ENCODE measurements around the gene SLC9A3. TPM values are rescaled to one million over a fixed set of nuclear protein-coding genes. Genes with fewer than 3 reads are reported as not detected.

SLC9A3 gene
- total RNA-seq, 2 donors from 2014 or later, result 0.21 to 1.1 TPM

GRCh38 chr5:485113-485945 is 38.9 kb downstream of the SLC9A3 start:
- Mint-ChIP-seq H3K36me3 (no peaks in the 10 kb centered on the region), H3K9me3 (no peaks in the 10 kb centered on the region), H3K4me1 (ENCODE audit: low read depth in 2 of 2) (peaks cover 0 to 6% of the 10 kb centered on the region in 2 donors), H3K4me3 (no peak overlapping the region), H3K27ac (no peak overlapping the region), H3K27me3 (no peaks in the 10 kb centered on the region)
- DNase-seq (ENCODE audit: low spot score), result peak; percentile 56
- ATAC-seq, result no peak

- Mint-ChIP-seq H3K27me3 (no peaks in the 10 kb centered on the region), H3K27ac (no peak overlapping the region), H3K4me1 (ENCODE audit: low read depth in 2 of 2) (peaks cover 0 to 6% of the 10 kb centered on the region in 2 donors), H3K4me3 (no peak overlapping the region), H3K9me3 (no peaks in the 10 kb centered on the region), H3K36me3 (no peaks in the 10 kb centered on the region)
- peak; percentile 44 for DNase-seq (ENCODE audit: low spot score)
- ATAC-seq, result no peak
Observed at GRCh38 chr5:484556-484955, 39.7 kb downstream of the SLC9A3 start.

- peaks cover 0 to 6% of the 10 kb centered on the region in 2 donors for H3K4me1 Mint-ChIP-seq (ENCODE audit: low read depth in 2 of 2)
- no peak overlapping the region for H3K27ac Mint-ChIP-seq
- H3K4me3 Mint-ChIP-seq, result no peak overlapping the region
- no peaks in the 10 kb centered on the region for H3K27me3 Mint-ChIP-seq
- peak in 1 of 2 donors; percentile 41 for ATAC-seq
- H3K9me3 Mint-ChIP-seq, result no peaks in the 10 kb centered on the region
- DNase-seq (ENCODE audit: low spot score), result peak; percentile 58
- no peaks in the 10 kb centered on the region for H3K36me3 Mint-ChIP-seq
Observed at GRCh38 chr5:483434-484140, 40.7 kb downstream of the SLC9A3 start.

DNA sequence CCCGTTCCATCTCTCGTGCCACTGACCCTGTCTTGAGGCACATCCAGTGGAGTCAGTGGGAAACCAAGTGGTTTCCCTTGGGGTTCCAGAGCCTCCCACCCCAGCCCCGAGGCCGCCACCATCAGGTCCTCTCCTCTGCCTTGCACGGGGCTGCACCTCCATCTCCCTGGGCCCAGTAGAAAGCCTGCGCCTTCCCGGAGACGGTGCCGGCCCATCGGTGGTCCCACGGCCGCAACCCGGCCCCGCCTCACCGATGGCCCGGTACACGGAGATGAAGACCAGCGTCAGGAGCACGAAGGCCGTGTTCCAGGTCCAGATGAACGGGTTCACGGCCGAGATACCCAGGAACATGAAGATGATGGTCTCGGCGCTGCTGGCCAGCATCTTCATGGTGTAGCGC is 41.2 kb downstream of the SLC9A3 start:
- Mint-ChIP-seq H3K27me3 (no peaks in the 10 kb centered on the region), H3K4me1 (ENCODE audit: low read depth in 2 of 2) (peaks cover 0 to 6% of the 10 kb centered on the region in 2 donors), H3K27ac (no peak overlapping the region), H3K9me3 (no peaks in the 10 kb centered on the region), H3K4me3 (no peak overlapping the region), H3K36me3 (no peaks in the 10 kb centered on the region)
- no peak for DNase-seq (ENCODE audit: low spot score)
- no peak for ATAC-seq

GRCh38 chr5:482506-482905 is 41.7 kb downstream of the SLC9A3 start:
- H3K27ac Mint-ChIP-seq, result no peak overlapping the region
- H3K27me3 Mint-ChIP-seq, result peaks cover 0 to 3% of the 10 kb centered on the region in 2 donors
- no peaks in the 10 kb centered on the region for H3K9me3 Mint-ChIP-seq
- no peak for DNase-seq (ENCODE audit: low spot score)
- H3K4me1 Mint-ChIP-seq (ENCODE audit: low read depth in 2 of 2), result peaks cover 0 to 8% of the 10 kb centered on the region in 2 donors
- H3K4me3 Mint-ChIP-seq, result no peak overlapping the region
- no peak for ATAC-seq
- H3K36me3 Mint-ChIP-seq, result no peaks in the 10 kb centered on the region

GRCh38 chr5:482021-482420 is 42.2 kb downstream of the SLC9A3 start:
- Mint-ChIP-seq H3K4me3 (no peak overlapping the region), H3K9me3 (no peaks in the 10 kb centered on the region), H3K4me1 (ENCODE audit: low read depth in 2 of 2) (peaks cover 0 to 7% of the 10 kb centered on the region in 2 donors), H3K27ac (no peak overlapping the region), H3K27me3 (peaks cover 0 to 8% of the 10 kb centered on the region in 2 donors), H3K36me3 (no peaks in the 10 kb centered on the region)
- ATAC-seq (no peak), DNase-seq (ENCODE audit: low spot score) (no peak)

GRCh38 chr5:481347-481746 is 42.9 kb downstream of the SLC9A3 start:
- no peak for ATAC-seq
- Mint-ChIP-seq H3K4me3 (no peak overlapping the region), H3K36me3 (no peaks in the 10 kb centered on the region), H3K27me3 (peaks cover 0 to 9% of the 10 kb centered on the region in 2 donors), H3K4me1 (ENCODE audit: low read depth in 2 of 2) (peaks cover 0 to 5% of the 10 kb centered on the region in 2 donors), H3K9me3 (no peaks in the 10 kb centered on the region), H3K27ac (no peak overlapping the region)
- no peak for DNase-seq (ENCODE audit: low spot score)

DNA sequence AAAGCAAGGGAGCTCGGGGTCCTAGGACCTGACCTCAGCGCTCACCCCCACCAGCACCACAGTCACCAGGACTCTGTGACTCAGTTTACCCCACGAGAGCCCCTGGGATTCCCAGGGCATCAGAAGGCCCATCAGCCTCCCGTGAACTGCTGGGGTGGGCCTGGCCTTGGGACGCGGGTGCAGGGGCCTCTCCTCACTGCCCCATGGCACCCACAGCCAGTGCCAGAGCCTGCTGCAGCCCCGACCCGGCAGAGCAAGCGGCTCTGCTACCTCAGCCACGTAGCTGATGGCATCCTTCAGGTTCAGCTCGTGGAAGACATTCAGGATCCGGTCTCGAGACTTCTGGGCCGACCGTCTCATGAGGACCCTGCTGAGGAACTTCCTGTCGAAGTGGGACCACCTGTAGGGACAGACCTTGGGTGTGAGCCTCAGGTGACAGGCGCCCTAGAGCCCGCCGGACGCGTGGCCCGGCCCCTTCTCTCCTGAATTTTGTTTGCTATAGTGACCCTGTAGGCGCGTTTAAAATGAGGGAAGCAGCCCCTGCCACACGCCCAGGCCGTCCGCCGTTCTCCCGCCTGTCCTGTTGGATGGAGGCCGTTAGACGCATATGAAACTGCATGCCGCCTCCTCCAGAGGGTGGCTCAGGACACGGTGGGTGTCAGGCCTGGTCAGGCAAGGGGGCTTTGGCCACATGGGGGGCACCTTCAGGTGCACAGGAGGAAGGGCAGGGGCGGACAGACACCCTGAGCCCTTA is 44.5 kb downstream of the SLC9A3 start:
- H3K36me3 Mint-ChIP-seq, result no peaks in the 10 kb centered on the region
- H3K4me1 Mint-ChIP-seq (ENCODE audit: low read depth in 2 of 2), result peaks cover 0 to 5% of the 10 kb centered on the region in 2 donors
- H3K27me3 Mint-ChIP-seq, result peaks cover 0 to 14% of the 10 kb centered on the region in 2 donors
- ATAC-seq (no peak), DNase-seq (ENCODE audit: low spot score) (no peak)
- H3K4me3 Mint-ChIP-seq, result no peak overlapping the region
- H3K9me3 Mint-ChIP-seq, result no peaks in the 10 kb centered on the region
- no peak overlapping the region for H3K27ac Mint-ChIP-seq

DNA sequence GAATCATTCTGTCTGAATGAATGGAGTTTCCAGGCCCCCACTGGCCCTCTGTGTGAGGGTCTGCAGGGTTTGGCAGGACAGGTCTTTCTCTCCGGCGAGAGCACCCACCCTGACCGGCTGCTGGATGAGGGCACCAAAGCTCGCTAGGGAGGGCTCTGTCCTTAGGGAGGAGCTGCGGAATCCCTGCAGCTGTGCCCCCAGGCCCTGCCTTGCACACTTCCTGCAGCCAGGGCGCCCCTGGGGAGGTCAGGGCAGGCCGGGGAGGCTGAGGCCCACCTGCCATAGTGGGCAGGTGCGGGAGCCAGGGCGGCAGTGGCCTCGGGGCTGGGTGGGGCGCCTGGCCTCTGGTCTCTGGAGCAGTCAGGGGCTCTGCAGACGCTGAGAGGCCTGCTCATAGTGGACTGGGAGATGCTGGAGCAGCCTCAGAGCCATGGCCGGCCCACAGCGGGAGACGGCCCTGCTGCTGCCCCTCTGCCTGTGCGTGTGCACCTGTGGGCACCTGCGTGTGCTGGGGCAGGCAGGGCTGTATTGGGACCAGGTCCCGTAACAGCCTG is 45.2 kb downstream of the SLC9A3 start:
- Mint-ChIP-seq H3K4me1 (ENCODE audit: low read depth in 2 of 2) (peaks cover 0 to 7% of the 10 kb centered on the region in 2 donors), H3K9me3 (no peaks in the 10 kb centered on the region), H3K4me3 (no peak overlapping the region), H3K27me3 (peaks cover 0 to 14% of the 10 kb centered on the region in 2 donors), H3K36me3 (no peaks in the 10 kb centered on the region), H3K27ac (no peak overlapping the region)
- no peak for DNase-seq (ENCODE audit: low spot score)
- ATAC-seq, result no peak

DNA sequence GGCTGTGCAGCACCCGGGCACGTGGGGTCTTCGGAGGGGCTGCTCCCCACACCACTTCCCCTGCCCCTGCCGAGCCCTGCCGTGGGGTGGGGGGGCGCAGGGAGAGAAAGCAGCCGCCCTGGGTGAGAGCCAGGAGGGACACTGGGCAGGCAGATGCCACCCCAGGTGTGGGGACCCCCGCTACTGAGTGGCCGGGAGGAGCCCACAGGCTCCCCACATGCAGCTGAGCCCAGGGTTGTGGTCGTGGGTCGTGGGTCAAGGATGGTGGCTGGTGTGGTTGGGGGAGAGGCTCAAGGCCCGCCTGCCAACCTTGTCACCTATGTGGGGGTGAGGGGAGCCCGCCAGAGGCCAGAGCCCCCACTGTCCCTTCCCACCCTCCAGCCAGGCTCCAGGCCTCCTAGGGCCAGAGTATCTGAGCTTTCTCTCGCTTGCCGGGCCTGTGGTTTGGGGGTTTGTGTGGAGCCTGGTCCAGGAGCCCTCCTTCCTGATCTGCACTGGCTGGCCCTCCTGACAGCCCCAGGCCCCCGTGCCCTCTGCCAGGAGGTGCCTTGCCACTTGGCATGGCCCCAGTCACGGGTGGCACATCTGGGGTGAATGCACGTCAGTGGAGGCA is 45.8 kb downstream of the SLC9A3 start:
- Mint-ChIP-seq H3K36me3 (no peaks in the 10 kb centered on the region), H3K27ac (no peak overlapping the region), H3K9me3 (no peaks in the 10 kb centered on the region), H3K27me3 (peaks cover 0 to 16% of the 10 kb centered on the region in 2 donors), H3K4me1 (ENCODE audit: low read depth in 2 of 2) (peaks cover 0 to 9% of the 10 kb centered on the region in 2 donors), H3K4me3 (no peak overlapping the region)
- DNase-seq (ENCODE audit: low spot score) (no peak), ATAC-seq (no peak)

- no peak overlapping the region for H3K27ac Mint-ChIP-seq
- peaks cover 0 to 9% of the 10 kb centered on the region in 2 donors for H3K4me1 Mint-ChIP-seq (ENCODE audit: low read depth in 2 of 2)
- DNase-seq (ENCODE audit: low spot score), result no peak
- no peaks in the 10 kb centered on the region for H3K9me3 Mint-ChIP-seq
- H3K36me3 Mint-ChIP-seq, result no peaks in the 10 kb centered on the region
- no peak overlapping the region for H3K4me3 Mint-ChIP-seq
- peaks cover 0 to 16% of the 10 kb centered on the region in 2 donors for H3K27me3 Mint-ChIP-seq
- no peak for ATAC-seq
Observed at GRCh38 chr5:477871-478270, 46.4 kb downstream of the SLC9A3 start.

DNA sequence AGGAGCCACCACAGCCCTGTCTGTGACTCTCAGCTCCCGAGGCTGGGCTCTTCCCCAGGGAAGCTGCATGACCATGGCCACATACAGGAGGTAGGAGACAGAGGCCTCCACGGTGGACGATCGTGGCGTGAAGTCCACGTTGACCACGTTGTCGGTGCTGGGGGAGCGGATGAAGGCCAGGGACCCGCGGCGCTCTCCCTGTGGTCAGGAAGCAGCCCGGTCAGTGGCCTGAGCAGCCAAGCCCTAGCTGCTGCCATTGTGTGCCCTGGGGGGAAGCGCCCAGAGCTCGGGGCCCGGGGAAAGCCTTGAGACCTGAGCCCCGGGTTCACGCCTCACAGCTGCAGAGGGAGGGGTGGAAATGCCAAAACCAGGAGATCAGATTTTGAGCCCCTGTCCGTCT is 47.0 kb downstream of the SLC9A3 start:
- H3K4me3 Mint-ChIP-seq, result no peak overlapping the region
- H3K27ac Mint-ChIP-seq, result no peak overlapping the region
- H3K4me1 Mint-ChIP-seq (ENCODE audit: low read depth in 2 of 2), result peaks cover 0 to 9% of the 10 kb centered on the region in 2 donors
- peaks cover 0 to 16% of the 10 kb centered on the region in 2 donors for H3K27me3 Mint-ChIP-seq
- DNase-seq (ENCODE audit: low spot score) (no peak), ATAC-seq (no peak)
- no peaks in the 10 kb centered on the region for H3K9me3 Mint-ChIP-seq
- no peaks in the 10 kb centered on the region for H3K36me3 Mint-ChIP-seq

GRCh38 chr5:476814-477175 is 47.5 kb downstream of the SLC9A3 start:
- no peak overlapping the region for H3K27ac Mint-ChIP-seq
- no peak for DNase-seq (ENCODE audit: low spot score)
- H3K4me1 Mint-ChIP-seq (ENCODE audit: low read depth in 2 of 2), result peaks cover 3 to 11% of the 10 kb centered on the region in 2 donors
- no peaks in the 10 kb centered on the region for H3K36me3 Mint-ChIP-seq
- H3K9me3 Mint-ChIP-seq, result no peaks in the 10 kb centered on the region
- H3K27me3 Mint-ChIP-seq, result peaks cover 0 to 16% of the 10 kb centered on the region in 2 donors
- ATAC-seq, result no peak
- H3K4me3 Mint-ChIP-seq, result no peak overlapping the region

Measured in natural killer cell treated with Interleukin-12 subunit alpha and Interleukin-12 subunit beta and Interleukin-15 and Interleukin-18, amount 100 ng/mL, for 72 hours (primary cell).